ENCODE data around the gene NOS3.
"Not testable (repeated sequence)": the region's sequence is repeated elsewhere in the genome, so short reads cannot be mapped to it uniquely, and the experiment has no call there.

DNA sequence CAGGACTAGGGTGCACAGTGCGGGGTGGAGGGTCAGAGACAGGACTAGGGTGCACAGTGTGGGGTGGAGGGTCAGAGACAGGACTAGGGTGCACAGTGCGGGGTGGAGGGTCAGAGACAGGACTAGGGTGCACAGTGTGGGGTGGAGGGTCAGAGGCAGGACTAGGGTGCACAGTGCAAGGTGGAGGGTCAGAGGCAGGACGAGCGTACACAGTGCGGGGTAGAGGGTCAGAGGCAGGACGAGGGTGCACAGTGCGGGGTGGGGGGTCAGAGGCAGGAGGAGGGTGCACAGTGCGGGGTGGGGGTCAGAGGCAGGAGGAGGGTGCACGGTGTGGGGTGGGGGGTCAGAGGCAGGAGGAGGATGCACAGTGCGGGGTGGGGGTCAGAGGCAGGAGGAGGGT, 52.6 kb downstream of the NOS3 start:
- not testable (repeated sequence) for TF ChIP-seq REST (IDR thresholded peaks at IDR 0.05; ENCODE audit: borderline replicate concordance); POLR2AphosphoS5 (IDR thresholded peaks at IDR 0.05); CTCF (IDR thresholded peaks at IDR 0.05; ENCODE audit: poor library complexity, severe bottlenecking)
